ENCODE data around the gene TCEA3.

DNA sequence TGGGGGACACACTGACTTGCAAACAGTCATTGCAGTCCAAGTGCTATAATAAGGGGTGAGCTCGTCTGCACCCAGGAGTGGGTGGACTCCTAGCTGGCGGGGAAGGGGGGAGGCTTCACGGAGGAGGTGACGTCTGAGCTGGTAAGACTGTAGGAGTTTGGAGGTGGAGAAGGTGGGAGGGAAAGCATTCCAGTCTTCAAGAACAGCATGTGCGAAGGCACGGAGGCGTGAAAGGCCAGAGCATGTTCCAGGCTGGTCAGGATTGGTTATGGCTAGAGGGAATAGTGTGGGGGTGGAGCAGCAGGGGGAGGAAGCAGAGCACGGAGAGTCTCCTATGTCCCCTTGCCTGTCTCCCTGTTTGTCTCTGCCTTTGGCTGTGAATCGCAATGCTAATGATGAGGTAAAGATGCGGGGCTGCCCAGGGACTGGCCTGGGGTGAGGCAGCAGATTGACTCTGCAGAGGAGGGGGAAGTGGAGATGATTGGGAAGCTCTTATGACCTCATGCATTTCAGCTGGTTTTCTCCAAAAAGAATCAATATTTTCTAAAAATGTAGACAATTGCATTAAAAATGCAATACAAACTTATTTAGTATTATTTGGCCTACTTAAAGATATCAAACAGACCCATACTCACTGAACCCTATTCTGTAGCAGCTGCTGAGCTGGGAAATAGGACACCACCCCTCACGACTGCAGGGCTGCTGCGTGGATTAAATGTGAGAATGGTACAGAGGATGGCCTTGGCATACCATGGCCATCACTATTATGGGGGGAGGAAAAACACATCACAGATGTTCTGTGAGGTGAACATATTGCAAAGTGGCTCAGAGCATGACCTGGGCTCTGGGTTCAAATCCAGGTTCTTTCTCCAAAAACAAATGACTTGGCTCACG lies 52.3 kb downstream of the TCEA3 start:
- TF ChIP-seq POLR2A (IDR thresholded peaks at IDR 0.05) (no peak), CTCF (IDR thresholded peaks at IDR 0.05) (no peak)

All from ovary (tissue), 3 donors.